ENCODE results near the gene ZNF764. TPM values are rescaled to one million over a fixed set of nuclear protein-coding genes. Genes with fewer than 3 reads are reported as not detected.

ZNF764 gene
- total RNA-seq, 2 donors from 2014 or later: 19.0 TPM

GRCh38 chr16:30526137-30526822, 31.9 kb downstream of the ZNF764 start, which contains the start of gene ZNF768:
Gene ZNF768, minus strand, starts transcription at chr16:30526566. Its CDS starts 153 bp downstream, at chr16:30526413.
- WGBS, 2 experiments (ENCODE audit: insufficient coverage in 1 of 2, insufficient read length in 1 of 2): 0 to 3% methylated on average over 10 to 70 of the region's 73 CpGs
- TF ChIP-seq, protein P1, sequence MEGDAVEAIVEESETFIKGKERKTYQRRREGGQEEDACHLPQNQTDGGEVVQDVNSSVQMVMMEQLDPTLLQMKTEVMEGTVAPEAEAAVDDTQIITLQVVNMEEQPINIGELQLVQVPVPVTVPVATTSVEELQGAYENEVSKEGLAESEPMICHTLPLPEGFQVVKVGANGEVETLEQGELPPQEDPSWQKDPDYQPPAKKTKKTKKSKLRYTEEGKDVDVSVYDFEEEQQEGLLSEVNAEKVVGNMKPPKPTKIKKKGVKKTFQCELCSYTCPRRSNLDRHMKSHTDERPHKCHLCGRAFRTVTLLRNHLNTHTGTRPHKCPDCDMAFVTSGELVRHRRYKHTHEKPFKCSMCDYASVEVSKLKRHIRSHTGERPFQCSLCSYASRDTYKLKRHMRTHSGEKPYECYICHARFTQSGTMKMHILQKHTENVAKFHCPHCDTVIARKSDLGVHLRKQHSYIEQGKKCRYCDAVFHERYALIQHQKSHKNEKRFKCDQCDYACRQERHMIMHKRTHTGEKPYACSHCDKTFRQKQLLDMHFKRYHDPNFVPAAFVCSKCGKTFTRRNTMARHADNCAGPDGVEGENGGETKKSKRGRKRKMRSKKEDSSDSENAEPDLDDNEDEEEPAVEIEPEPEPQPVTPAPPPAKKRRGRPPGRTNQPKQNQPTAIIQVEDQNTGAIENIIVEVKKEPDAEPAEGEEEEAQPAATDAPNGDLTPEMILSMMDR (conservative IDR thresholded peaks at IDR 0.05): no peak
- Histone ChIP-seq H3K9me3 (ENCODE audit: control insufficient read depth, low read length) (no peaks in the 10 kb centered on the region), H3K4me1 (ENCODE audit: control insufficient read depth, insufficient read depth, low read length) (no peaks in the 10 kb centered on the region), H3K27ac (ENCODE audit: low read depth, low read length) (peak within 1 kb of the TSS; percentile 87), H3K36me3 (ENCODE audit: control insufficient read depth, insufficient read depth, low read length) (peaks cover 10% of the 10 kb centered on the region), H3K4me3 (ENCODE audit: low read length) (peak within 1 kb of the TSS; percentile 83), H3K9ac (ENCODE audit: extremely low read depth, low read length, poor library complexity, severe bottlenecking) (peak within 1 kb of the TSS; percentile 66), H3K27me3 (ENCODE audit: control insufficient read depth, insufficient read depth, low read length, poor library complexity, severe bottlenecking) (no peaks in the 10 kb centered on the region)
- peak within 1 kb of the TSS; percentile 71 for H3K4me3 Mint-ChIP-seq
- H3K4me1 Mint-ChIP-seq: peaks cover 24% of the 10 kb centered on the region
- no peaks in the 10 kb centered on the region for H3K9me3 Mint-ChIP-seq
- H3K36me3 Mint-ChIP-seq (ENCODE audit: low read depth): peaks cover 19% of the 10 kb centered on the region
- peak; percentile 87 for DNase-seq
- H3K27ac Mint-ChIP-seq: peak within 1 kb of the TSS; percentile 96
- H3K27me3 Mint-ChIP-seq (ENCODE audit: insufficient read depth): no peaks in the 10 kb centered on the region

GRCh38 chr16:30525844-30526136, 32.4 kb downstream of the ZNF764 start:
- H3K4me3 Mint-ChIP-seq: peak overlapping the region; percentile 71
- peak overlapping the region; percentile 14 for H3K27ac Mint-ChIP-seq
- Histone ChIP-seq H3K9ac (ENCODE audit: extremely low read depth, low read length, poor library complexity, severe bottlenecking) (peak overlapping the region; percentile 20), H3K27me3 (ENCODE audit: control insufficient read depth, insufficient read depth, low read length, poor library complexity, severe bottlenecking) (no peaks in the 10 kb centered on the region), H3K27ac (ENCODE audit: low read depth, low read length) (no peak overlapping the region), H3K4me1 (ENCODE audit: control insufficient read depth, insufficient read depth, low read length) (no peaks in the 10 kb centered on the region), H3K4me3 (ENCODE audit: low read length) (peak overlapping the region; percentile 81), H3K9me3 (ENCODE audit: control insufficient read depth, low read length) (no peaks in the 10 kb centered on the region), H3K36me3 (ENCODE audit: control insufficient read depth, insufficient read depth, low read length) (peaks cover 5% of the 10 kb centered on the region)
- H3K27me3 Mint-ChIP-seq (ENCODE audit: insufficient read depth): no peaks in the 10 kb centered on the region
- peaks cover 24% of the 10 kb centered on the region for H3K4me1 Mint-ChIP-seq
- no peaks in the 10 kb centered on the region for H3K9me3 Mint-ChIP-seq
- 58 to 76% methylated on average over 4 of the region's 4 CpGs for WGBS, 2 experiments (ENCODE audit: insufficient coverage in 1 of 2, insufficient read length in 1 of 2)
- DNase-seq: no peak
- H3K36me3 Mint-ChIP-seq (ENCODE audit: low read depth): peaks cover 14% of the 10 kb centered on the region
- TF ChIP-seq, protein P1 (conservative IDR thresholded peaks at IDR 0.05): no peak

DNA sequence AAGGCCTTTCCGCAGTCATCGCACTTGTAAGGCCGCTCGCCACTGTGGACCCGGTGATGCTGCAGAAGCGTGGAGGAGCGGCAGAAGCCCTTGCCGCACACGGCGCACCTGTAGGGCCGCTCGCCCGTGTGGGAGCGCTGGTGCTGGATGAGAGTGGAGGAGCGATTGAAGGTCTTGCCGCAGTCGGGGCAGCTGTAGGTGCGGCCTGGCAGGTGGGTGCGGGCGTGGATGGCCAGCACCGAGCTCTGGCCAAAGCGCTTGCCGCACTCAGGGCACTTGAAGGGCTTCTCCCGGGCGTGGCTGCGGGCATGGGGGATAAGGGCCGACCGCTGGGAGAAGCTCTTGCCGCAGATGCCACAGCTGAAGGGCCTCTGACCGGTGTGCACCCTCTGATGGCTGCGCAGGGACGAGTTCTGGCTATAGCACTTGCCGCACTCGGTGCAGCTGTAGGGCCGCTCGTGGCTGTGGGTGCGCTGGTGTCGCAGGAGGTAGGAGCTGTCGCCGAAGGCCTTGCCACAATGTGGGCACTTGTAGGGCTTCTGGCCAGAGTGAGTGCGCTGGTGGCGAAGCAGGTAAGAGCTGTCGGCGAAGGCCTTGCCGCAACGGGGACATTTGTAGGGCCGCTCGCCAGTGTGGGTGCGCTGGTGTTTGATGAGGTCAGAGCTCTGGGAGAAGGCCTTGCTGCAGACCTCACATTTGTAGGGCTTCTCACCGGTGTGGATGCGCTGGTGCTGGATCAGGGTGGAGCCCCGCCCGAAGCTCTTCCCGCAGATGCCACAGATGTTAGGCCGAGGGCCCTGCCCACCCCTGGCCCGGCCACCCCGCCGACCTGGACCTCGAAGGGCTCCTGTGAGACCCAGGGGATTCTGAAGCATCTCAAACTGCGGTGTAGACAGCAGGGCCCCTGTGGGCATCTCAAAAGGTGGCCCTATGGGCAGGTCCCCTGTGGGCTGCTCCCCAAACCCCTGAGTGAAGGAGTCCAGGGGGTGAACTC, 33.3 kb downstream of the ZNF764 start:
- H3K4me3 Mint-ChIP-seq: peak overlapping the region; percentile 19
- no peak overlapping the region for H3K9ac ChIP-seq (ENCODE audit: extremely low read depth, low read length, poor library complexity, severe bottlenecking)

More for the DNA sequence above, 33.3 kb downstream of the ZNF764 start:
- H3K27ac Mint-ChIP-seq: no peak overlapping the region
- H3K36me3 Mint-ChIP-seq (ENCODE audit: low read depth): peaks cover 11% of the 10 kb centered on the region
- Histone ChIP-seq H3K27ac (ENCODE audit: low read depth, low read length) (no peak overlapping the region), H3K9me3 (ENCODE audit: control insufficient read depth, low read length) (no peaks in the 10 kb centered on the region), H3K4me3 (ENCODE audit: low read length) (peak overlapping the region; percentile 81), H3K27me3 (ENCODE audit: control insufficient read depth, insufficient read depth, low read length, poor library complexity, severe bottlenecking) (no peaks in the 10 kb centered on the region), H3K4me1 (ENCODE audit: control insufficient read depth, insufficient read depth, low read length) (no peaks in the 10 kb centered on the region), H3K36me3 (ENCODE audit: control insufficient read depth, insufficient read depth, low read length) (peaks cover 4% of the 10 kb centered on the region)
- H3K27me3 Mint-ChIP-seq (ENCODE audit: insufficient read depth): no peaks in the 10 kb centered on the region
- 96 to 97% methylated on average over 49 to 60 of the region's 60 CpGs for WGBS, 2 experiments (ENCODE audit: insufficient coverage in 1 of 2, insufficient read length in 1 of 2)
- peaks cover 24% of the 10 kb centered on the region for H3K4me1 Mint-ChIP-seq
- no peaks in the 10 kb centered on the region for H3K9me3 Mint-ChIP-seq
- DNase-seq: no peak
- TF ChIP-seq, protein P1 (conservative IDR thresholded peaks at IDR 0.05): no peak

All from endodermal cell (in vitro differentiated cells).